ENCODE data around the gene OFD1.

OFD1 gene

DNA sequence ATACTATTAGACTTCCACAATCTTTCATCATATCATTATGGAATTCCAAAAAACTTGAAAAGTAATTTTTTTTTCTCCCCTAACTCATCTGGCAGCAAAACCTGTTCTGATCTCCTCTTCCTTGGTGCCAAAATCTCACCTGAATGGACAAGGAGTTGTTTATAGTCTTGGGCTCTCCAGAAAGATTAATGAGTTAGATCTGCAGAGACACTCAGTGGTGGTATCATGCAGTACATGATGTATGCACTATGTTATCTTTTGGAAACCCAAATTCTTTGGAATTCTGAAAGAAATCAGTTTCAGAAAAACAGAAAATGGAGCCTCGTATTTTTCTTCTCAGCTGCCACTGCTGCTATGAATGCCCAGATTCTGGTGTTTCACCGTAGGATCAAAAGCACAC, 70.7 kb downstream of the OFD1 start:
- DNase-seq = no peak

- no peak for DNase-seq
Measured at GRCh38 chrX:13808293-13808692, 73.7 kb downstream of the OFD1 start.

- DNase-seq = no peak
Measured at GRCh38 chrX:13808865-13809264, 74.3 kb downstream of the OFD1 start.

DNA sequence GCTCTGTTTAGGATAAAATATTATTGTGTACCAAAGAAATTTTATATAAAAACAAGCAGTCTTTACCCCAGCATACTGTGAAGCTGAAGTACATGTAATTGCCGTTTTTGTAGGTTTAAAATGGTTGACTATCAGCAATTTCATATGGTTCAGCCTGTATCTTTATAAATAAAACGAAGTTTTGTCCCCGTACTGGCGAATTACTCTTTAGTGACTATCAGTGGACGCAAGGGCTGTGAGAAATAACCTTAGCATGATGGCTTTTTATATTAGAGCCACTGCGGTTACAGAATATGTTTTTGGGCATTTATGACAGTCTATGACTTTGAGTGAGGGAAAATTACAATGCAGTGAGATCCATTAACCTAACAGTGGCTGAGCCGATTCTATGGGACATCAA, 81.1 kb downstream of the OFD1 start:
- DNase-seq = peak; percentile 19

DNA sequence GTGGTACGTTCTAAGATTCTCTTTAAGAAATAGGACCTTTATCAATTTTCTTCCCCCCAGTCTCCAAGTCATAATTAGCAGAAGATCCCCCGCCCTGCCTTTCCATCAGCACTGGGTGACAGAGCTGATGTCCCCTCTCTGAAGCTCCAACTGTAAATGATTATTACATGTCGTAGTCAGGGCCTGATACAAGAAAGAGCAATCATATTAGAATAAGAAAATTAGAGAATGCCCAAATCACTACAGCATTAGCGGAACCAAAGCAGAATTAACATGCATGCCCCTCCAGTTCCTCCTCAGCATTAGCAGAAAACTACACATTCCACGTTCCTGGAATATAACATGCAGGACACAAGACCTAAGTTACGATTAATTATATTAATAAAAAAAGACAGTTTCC, 81.6 kb downstream of the OFD1 start:
- DNase-seq = peak; percentile 19

- peak; percentile 85 for DNase-seq
Measured at GRCh38 chrX:13816643-13817627, 82.4 kb downstream of the OFD1 start, which contains the start of gene GPM6B. Gene GPM6B, minus strand, starts transcription at chrX:13817093. Its CDS starts 189 bp downstream, at chrX:13816904.
